Esophagus mucosa (tissue), 1 donor: ENCODE results near the gene UBE2Q1. TPM values are rescaled to one million over a fixed set of nuclear protein-coding genes. Genes with fewer than 3 reads are reported as not detected.
A peak's percentile ranks its signal among the peaks of the same experiment; 100 is the strongest.

ENCODE experiments used
- ATAC-seq: fragments of 200-7000 bp; cut with Tn5 transposase; one replicate; pipeline ENCODE4 v1.9.1; 2020
- total RNA-seq: library from RNA; stranded (reverse); gene quantifications from one replicate; pipeline ENCODE4 v1.2.4, GENCODE V29; 2023
- donor health status: DM: yes; HTN: yes; CAD: no.

The UBE2Q1 gene
- 37.3 TPM for total RNA-seq

- peak; percentile 3 for ATAC-seq
Observed at GRCh38 chr1:154557939-154558719, at the start of gene UBE2Q1. UBE2Q1 (minus strand) TSS chr1:154558662; CDS start chr1:154558553, 109 bp downstream.

GRCh38 chr1:154607609-154608396, 49.3 kb upstream of the UBE2Q1 start, which contains the start of gene ADAR:
ADAR (minus strand) TSS chr1:154608186; CDS start chr1:154608006, 180 bp downstream.
- peak; percentile 88 for ATAC-seq

GRCh38 chr1:154607106-154607608, 48.7 kb upstream of the UBE2Q1 start:
- no peak for ATAC-seq

GRCh38 chr1:154605534-154605933, 47.1 kb upstream of the UBE2Q1 start:
- no peak for ATAC-seq

GRCh38 chr1:154603317-154603716, 44.9 kb upstream of the UBE2Q1 start:
- no peak for ATAC-seq

GRCh38 chr1:154599658-154600057, 41.2 kb upstream of the UBE2Q1 start:
- no peak for ATAC-seq

- no peak for ATAC-seq
Observed at GRCh38 chr1:154598871-154599635, 40.6 kb upstream of the UBE2Q1 start.

- peak; percentile 78 for ATAC-seq
Observed at GRCh38 chr1:154595621-154596020, 37.2 kb upstream of the UBE2Q1 start.

GRCh38 chr1:154594811-154595210, 36.3 kb upstream of the UBE2Q1 start:
- no peak for ATAC-seq

GRCh38 chr1:154593390-154593789, 34.9 kb upstream of the UBE2Q1 start:
- ATAC-seq, result no peak

GRCh38 chr1:154591206-154591605, 32.7 kb upstream of the UBE2Q1 start:
- ATAC-seq, result no peak

GRCh38 chr1:154590756-154591155, 32.3 kb upstream of the UBE2Q1 start:
- no peak for ATAC-seq

GRCh38 chr1:154589780-154590179, 31.3 kb upstream of the UBE2Q1 start:
- peak; percentile 13 for ATAC-seq

- ATAC-seq, result no peak
Observed at GRCh38 chr1:154586641-154587040, 28.2 kb upstream of the UBE2Q1 start.

GRCh38 chr1:154586231-154586630, 27.8 kb upstream of the UBE2Q1 start:
- no peak for ATAC-seq

GRCh38 chr1:154584267-154584994, 26.0 kb upstream of the UBE2Q1 start:
- peak; percentile 50 for ATAC-seq

- no peak for ATAC-seq
Observed at GRCh38 chr1:154583773-154584172, 25.3 kb upstream of the UBE2Q1 start.

GRCh38 chr1:154582885-154583284, 24.4 kb upstream of the UBE2Q1 start:
- no peak for ATAC-seq

- no peak for ATAC-seq
Observed at GRCh38 chr1:154581766-154582165, 23.3 kb upstream of the UBE2Q1 start.

- no peak for ATAC-seq
Observed at GRCh38 chr1:154579374-154579773, 20.9 kb upstream of the UBE2Q1 start.

- peak; percentile 34 for ATAC-seq
Observed at GRCh38 chr1:154578058-154578418, 19.6 kb upstream of the UBE2Q1 start.
